ENCODE results near the gene FBXL16. TPM values are rescaled to one million over a fixed set of nuclear protein-coding genes. Genes with fewer than 3 reads are reported as not detected.

The FBXL16 gene
- total and polyA plus RNA-seq, 12 donors, result 0.04 to 0.64 (median 0.10) TPM; not detected in 4

DNA sequence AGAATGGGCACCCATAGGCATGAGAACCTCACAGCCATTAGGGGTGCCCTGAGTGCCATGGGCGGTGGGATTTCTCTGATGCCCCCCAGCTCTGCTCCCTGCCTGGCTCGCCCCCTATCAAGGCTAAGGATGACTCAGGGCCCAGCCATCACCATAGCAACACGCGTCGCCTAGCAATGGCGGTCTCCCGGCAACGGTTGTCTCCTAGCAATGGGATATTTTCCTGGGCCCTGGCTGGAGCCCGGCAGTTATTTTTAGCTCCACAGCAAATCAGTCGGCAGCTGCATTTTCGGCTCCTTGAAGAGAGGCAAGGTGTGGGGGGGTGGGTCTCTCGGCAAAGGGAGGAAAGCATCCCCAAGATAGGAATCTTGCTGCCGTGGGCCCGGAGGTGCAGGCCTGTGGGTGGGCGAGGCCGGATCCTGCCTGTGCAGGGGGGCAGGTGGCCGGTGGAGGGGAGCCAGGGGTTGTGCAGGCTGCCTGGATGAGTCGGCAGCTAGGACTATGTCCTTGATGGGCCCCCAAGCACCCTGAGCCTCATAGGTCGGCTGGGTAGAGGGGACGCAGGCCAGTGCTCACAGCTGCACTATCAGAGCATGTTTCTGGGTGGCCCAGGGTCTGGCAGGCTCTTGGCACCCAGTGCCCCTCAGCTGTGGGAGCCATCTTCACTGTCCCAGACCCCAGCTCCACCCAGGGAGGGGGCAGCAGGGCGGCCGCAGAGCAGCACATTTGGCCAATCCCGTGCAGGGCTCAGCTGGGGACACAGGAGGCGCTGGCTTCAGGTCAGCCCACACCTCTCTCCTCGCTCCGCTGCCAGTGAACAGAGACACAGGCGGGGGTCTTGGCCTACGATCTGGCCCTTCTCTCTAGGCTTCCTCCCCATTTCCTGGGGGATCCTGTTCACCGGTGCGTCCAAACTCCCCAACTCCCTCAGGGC lies 4.2 kb upstream of the FBXL16 start:
- Histone ChIP-seq H3K36me3 (no peaks in the 10 kb centered on the region), H3K27ac (no peak overlapping the region), H3K27me3 (peaks cover 15 to 74% (median 60%) of the 10 kb centered on the region in 7 donors), H3K9me3 (no peaks in the 10 kb centered on the region), H3K4me1 (peaks cover 9 to 29% (median 16%) of the 10 kb centered on the region in 9 donors), H3K4me3 (no peak overlapping the region)
- ATAC-seq (peak in 6 of 8 donors; percentile 25 to 52 (median 34)), DNase-seq (peak in 1 of 2 donors; percentile 65)
- WGBS, 2 donors, result 15 to 21% methylated on average over 30 of the region's 30 CpGs
- intact Hi-C loops (cut with DNase I), result loop anchor here in 9 of 10 donors (2.0 to 10.0 kb wide), 7 partner anchors 72 to 387 kb away; partner anchors contain the start of genes CHTF18 (in 3 of the 9), RPUSD1 (in 3 of the 9) and C1QTNF8 (in 1 of the 9)
- no peak for TF ChIP-seq CTCF (IDR thresholded peaks at IDR 0.05)

DNA sequence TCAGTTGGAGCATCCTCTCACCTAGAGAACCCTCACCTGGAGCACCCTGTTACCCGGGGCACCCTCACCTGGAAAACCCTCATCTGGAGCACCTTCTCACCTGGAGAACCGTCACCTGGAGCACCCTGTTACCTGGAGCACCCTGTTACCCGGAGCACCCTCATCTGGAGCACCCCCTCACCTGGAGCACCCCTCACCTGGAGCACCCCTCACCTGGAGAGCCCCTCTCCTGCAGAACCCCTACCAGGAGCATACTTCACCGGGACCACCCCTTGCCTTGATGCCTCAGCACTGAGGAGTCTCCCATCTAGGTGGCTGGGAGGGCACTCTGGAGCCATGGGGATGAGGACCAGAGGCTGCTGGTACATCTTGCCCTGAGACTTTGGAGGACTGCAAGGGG lies 3.4 kb upstream of the FBXL16 start:
- Histone ChIP-seq H3K9me3 (no peaks in the 10 kb centered on the region), H3K4me3 (no peak overlapping the region), H3K27me3 (peaks cover 19 to 78% (median 69%) of the 10 kb centered on the region in 7 donors), H3K27ac (no peak overlapping the region), H3K4me1 (peaks cover 4 to 22% (median 8%) of the 10 kb centered on the region in 9 donors), H3K36me3 (no peaks in the 10 kb centered on the region)
- no peak for DNase-seq
- no peak for ATAC-seq
- intact Hi-C loops (cut with DNase I), result no loop called here
- WGBS, 2 donors, result 62 to 70% methylated on average over 4 of the region's 4 CpGs
- TF ChIP-seq CTCF (IDR thresholded peaks at IDR 0.05), result no peak

- no peak for ATAC-seq
- no peak overlapping the region for H3K4me3 ChIP-seq
- peaks cover 28 to 87% (median 78%) of the 10 kb centered on the region in 7 donors for H3K27me3 ChIP-seq
Observed at GRCh38 chr16:708019-708418, 2.4 kb upstream of the FBXL16 start.

More at GRCh38 chr16:708019-708418, 2.4 kb upstream of the FBXL16 start:
- 56 to 59% methylated on average over 3 of the region's 3 CpGs for WGBS, 2 donors
- Histone ChIP-seq H3K27ac (no peak overlapping the region), H3K36me3 (no peaks in the 10 kb centered on the region), H3K4me1 (peaks cover 4 to 22% (median 8%) of the 10 kb centered on the region in 9 donors), H3K9me3 (no peaks in the 10 kb centered on the region)
- no peak for TF ChIP-seq CTCF (IDR thresholded peaks at IDR 0.05)
- no peak for DNase-seq
- intact Hi-C loops (cut with DNase I), result no loop called here
